GM21390 (cell line): ENCODE measurements around the gene ADI1.

ENCODE experiments used
- ATAC-seq: cut with Tn5 transposase; IDR thresholded peaks from one replicate; pipeline ENCODE4 v1.9.1; 2021; ENCODE audit not compliant: unreplicated experiment

The ADI1 gene

GRCh38 chr2:3519255-3520205 lies at the start of gene ADI1:
ADI1 (minus strand) TSS chr2:3519531; CDS start chr2:3519487, 44 bp downstream.
- peak; percentile 64 for ATAC-seq

GRCh38 chr2:3566806-3567205 lies 47.5 kb upstream of the ADI1 start:
- ATAC-seq: no peak

GRCh38 chr2:3565117-3565516 lies 45.8 kb upstream of the ADI1 start:
- no peak for ATAC-seq

GRCh38 chr2:3563521-3563976 lies 44.2 kb upstream of the ADI1 start:
- peak; percentile 45 for ATAC-seq

- peak; percentile 93 for ATAC-seq
Observed at GRCh38 chr2:3558205-3559014, 39.1 kb upstream of the ADI1 start, which contains the start of gene RNASEH1. RNASEH1 (minus strand) TSS chr2:3558333; CDS start chr2:3558260, 73 bp downstream.

- ATAC-seq: peak; percentile 17
Observed at GRCh38 chr2:3557639-3558204, 38.4 kb upstream of the ADI1 start.

- no peak for ATAC-seq
Observed at GRCh38 chr2:3553946-3554345, 34.6 kb upstream of the ADI1 start.

- ATAC-seq: no peak
Observed at GRCh38 chr2:3547915-3548314, 28.6 kb upstream of the ADI1 start.

- no peak for ATAC-seq
Observed at GRCh38 chr2:3545788-3546478, 26.6 kb upstream of the ADI1 start.

- ATAC-seq: no peak
Observed at GRCh38 chr2:3543023-3543683, 23.8 kb upstream of the ADI1 start.

- ATAC-seq: no peak
Observed at GRCh38 chr2:3542107-3542506, 22.8 kb upstream of the ADI1 start.

GRCh38 chr2:3539836-3540235 lies 20.5 kb upstream of the ADI1 start:
- no peak for ATAC-seq

- ATAC-seq: no peak
Observed at GRCh38 chr2:3536682-3537632, 17.6 kb upstream of the ADI1 start.

GRCh38 chr2:3535794-3536681 lies 16.7 kb upstream of the ADI1 start:
- ATAC-seq: no peak

GRCh38 chr2:3535467-3535793 lies 16.1 kb upstream of the ADI1 start:
- ATAC-seq: no peak

- ATAC-seq: no peak
Observed at GRCh38 chr2:3534251-3534814, 15.0 kb upstream of the ADI1 start.

GRCh38 chr2:3533836-3534235 lies 14.5 kb upstream of the ADI1 start:
- ATAC-seq: no peak

GRCh38 chr2:3532941-3533340 lies 13.6 kb upstream of the ADI1 start:
- no peak for ATAC-seq
